K562 (cell line): Measurements from ENCODE around the gene C4orf51. TPM values are rescaled to one million over a fixed set of nuclear protein-coding genes. Genes with fewer than 3 reads are reported as not detected.

Experiments
- ATAC-seq: fragments of 200-7000 bp; cut with Tn5 transposase; 3 replicates; pipeline ENCODE4 v1.9.1; 2020; ENCODE audit warnings: moderate library complexity
- BruUV-seq: library from RNA; stranded (reverse); fragments of 400-500 nt; replicated peaks from 2 replicates; lab custom pipeline; 2021; lab: Mats Ljungman, UMichigan
- CTCF ChIA-PET: fragments of 300-600 bp; formaldehyde crosslinking; extraction: SDS; loops from one replicate; lab custom pipeline; 2021; ENCODE audit warnings: low intra/inter-chr PET ratio; lab: Yijun Ruan, JAX
- POLR2A ChIA-PET: fragments of 300-600, 350-650 bp; sonication (Branson Sonifier 250); formaldehyde crosslinking; extraction: SDS; loops from one replicate; lab custom pipeline; 2021; ENCODE audit warnings: antibody characterized with exemption, inconsistent platforms; lab: Yijun Ruan, JAX
- DNase-seq, 4 experiments: peaks; one replicate each; pipeline versions ENCODE4 v3.0.0 to v3.0.0-alpha.2; 2011 to 2018; ENCODE audit warnings: low spot score in 3 of 4, mixed read lengths in 3 of 4; ENCODE audit errors: extremely low read depth in 1 of 4
- FAIRE-seq: peaks from 2 replicates; lab custom pipeline; 2011; peaks lifted over from hg19 to GRCh38; lab: Jason Lieb, UNC
- H2AFZ ChIP-seq: 2 replicates; pipeline ENCODE4 v1.6.0; 2011; ENCODE audit warnings: low read depth, low read length, control low read depth, inconsistent platforms
- H3K27ac ChIP-seq: fragments of 200-600 bp; 3 replicates; pipeline ENCODE4 v1.8.0; 2011; ENCODE audit warnings: low read depth, mild to moderate bottlenecking, control low read depth, inconsistent platforms, low read length, moderate library complexity, mixed read lengths; ENCODE audit errors: extremely low read depth
- H3K27me3 ChIP-seq, 2 experiments: fragments of 300-600 bp in 1 of 2; 2 replicates in 1 of 2; 3 replicates in 1 of 2; pipeline versions ENCODE4 v1.6.0 to v1.8.0; 2011; ENCODE audit warnings: inconsistent platforms in 2 of 2, low read length in 2 of 2, mild to moderate bottlenecking in 1 of 2, mixed read lengths in 1 of 2, moderate library complexity in 1 of 2; ENCODE audit not compliant: control insufficient read depth in 2 of 2, insufficient read depth in 2 of 2
- H3K36me3 ChIP-seq: fragments of 300-600 bp; 3 replicates; pipeline ENCODE4 v1.8.0; 2011; ENCODE audit warnings: mild to moderate bottlenecking, low read length, inconsistent platforms; ENCODE audit not compliant: control insufficient read depth, insufficient read depth
- H3K4me1 ChIP-seq, 2 experiments: fragments of 200-600 bp in 1 of 2; replicated peaks in 1 of 2; 2 replicates in 1 of 2; 3 replicates in 1 of 2; pipeline versions ENCODE4 v1.5.1 to v1.8.0; 2011; ENCODE audit warnings: inconsistent platforms in 2 of 2, low read length in 2 of 2, mild to moderate bottlenecking in 1 of 2, mixed read lengths in 1 of 2, moderate library complexity in 1 of 2; ENCODE audit not compliant: control insufficient read depth in 2 of 2, insufficient read depth in 2 of 2
- H3K4me2 ChIP-seq: 2 replicates; pipeline ENCODE4 v1.6.1; 2011; ENCODE audit warnings: low read length, control low read depth, inconsistent platforms, mixed read lengths; ENCODE audit not compliant: insufficient read depth
- H3K4me3 ChIP-seq: fragments of 200-600 bp; sonication (generic), shearing (Covaris generic); 2 replicates; pipeline ENCODE4 v1.5.1; 2016; ENCODE audit warnings: control low read depth, inconsistent platforms
- H3K79me2 ChIP-seq: fragments of 200-600 bp; 3 replicates; pipeline ENCODE4 v1.8.0; 2011; ENCODE audit warnings: low read length, inconsistent platforms; ENCODE audit not compliant: control insufficient read depth, insufficient read depth
- H3K9ac ChIP-seq, 2 experiments: 2 replicates each; pipeline versions ENCODE4 v1.6.0 to v1.6.1; 2011; ENCODE audit warnings: low read depth in 2 of 2, low read length in 2 of 2, control low read depth in 1 of 2, inconsistent platforms in 1 of 2, mild to moderate bottlenecking in 1 of 2, mixed read lengths in 1 of 2; ENCODE audit not compliant: insufficient read depth in 1 of 2
- H3K9me1 ChIP-seq: one replicate; pipeline ENCODE4 v1.6.0; 2011; ENCODE audit warnings: inconsistent platforms, mild to moderate bottlenecking, low read length, moderate library complexity; ENCODE audit not compliant: control insufficient read depth, insufficient read depth
- H3K9me3 ChIP-seq: replicated peaks from 2 replicates; pipeline ENCODE4 v1.5.1; 2011; ENCODE audit warnings: low read depth, low read length, inconsistent platforms; ENCODE audit not compliant: control insufficient read depth, insufficient read depth
- H4K20me1 ChIP-seq: replicated peaks from 2 replicates; pipeline ENCODE4 v1.6.1; 2011; ENCODE audit warnings: low read length, inconsistent platforms, mixed read lengths; ENCODE audit not compliant: control insufficient read depth, insufficient read depth
- CBX2 ChIP-seq: fragments of 200-600 bp; sonication (generic); IDR thresholded peaks from one replicate; pipeline ENCODE4 v1.6.1; 2012; ENCODE audit warnings: mild to moderate bottlenecking, low read length, inconsistent platforms; ENCODE audit not compliant: insufficient read depth, poor library complexity, severe bottlenecking
- E2F3 ChIP-seq: fragments of 250-450 bp; sonication (Bioruptor Pico); IDR thresholded peaks from 2 replicates; pipeline ENCODE4 v1.4.0; 2020; ENCODE audit warnings: mild to moderate bottlenecking
- GABPA ChIP-seq: fragments of 200-800 bp; sonication (Bioruptor generic); conservative IDR thresholded peaks from 2 replicates; pipeline ENCODE4 v1.6.1; 2016; ENCODE audit warnings: low read depth, missing genetic modification characterization, missing compliant biosample characterization
- GABPB2 ChIP-seq: fragments of 250-450 bp; sonication (Bioruptor Pico); conservative IDR thresholded peaks from 2 replicates; pipeline ENCODE4 v1.5.1; 2021; ENCODE audit warnings: mild to moderate bottlenecking
- HBP1 ChIP-seq: fragments of 450-650 bp; formaldehyde crosslinking; IDR thresholded peaks from 2 replicates; pipeline ENCODE4 v1.4.0; 2022; ENCODE audit warnings: missing genetic modification characterization
- HDGF ChIP-seq: fragments of 450-650 bp; IDR thresholded peaks from 2 replicates; pipeline ENCODE4 v1.6.1; 2016
- IRF2 ChIP-seq: sonication (generic); formaldehyde crosslinking; IDR thresholded peaks from 2 replicates; pipeline ENCODE4 v1.8.1; 2022; ENCODE audit warnings: mild to moderate bottlenecking, missing genetic modification reagents
- LEF1 ChIP-seq: fragments of 450-650 bp; IDR thresholded peaks from 2 replicates; pipeline ENCODE4 v1.6.1; 2016; ENCODE audit warnings: mild to moderate bottlenecking
- MCM7 ChIP-seq, 2 experiments: fragments of 450-650 bp; IDR thresholded peaks; 2 replicates each; pipeline ENCODE4 v1.6.1; 2016 to 2018
- MEF2D ChIP-seq: conservative IDR thresholded peaks from 2 replicates; pipeline ENCODE4 v1.6.1; 2016; ENCODE audit warnings: low read depth, missing genetic modification characterization, missing compliant biosample characterization
- NCOR1 ChIP-seq: fragments of 450-650 bp; IDR thresholded peaks from 2 replicates; pipeline ENCODE4 v1.6.1; 2016; ENCODE audit warnings: mild to moderate bottlenecking, moderate library complexity
- NFIX ChIP-seq: fragments of 250-450 bp; sonication (Bioruptor Pico); IDR thresholded peaks from 2 replicates; pipeline ENCODE4 v1.4.0; 2020; ENCODE audit warnings: low read depth, mild to moderate bottlenecking, moderate library complexity
- SUPT5H ChIP-seq: fragments of 450-650 bp; IDR thresholded peaks from 2 replicates; pipeline ENCODE4 v1.6.1; 2016
- THRAP3 ChIP-seq: fragments of 450-650 bp; IDR thresholded peaks from 2 replicates; pipeline ENCODE4 v1.6.1; 2016; ENCODE audit warnings: mild to moderate bottlenecking, inconsistent platforms, borderline replicate concordance
- ZNF449 ChIP-seq: fragments of 250-450 bp; sonication (Bioruptor Pico); IDR thresholded peaks from 2 replicates; pipeline ENCODE4 v1.8.0; 2022; ENCODE audit warnings: moderate library complexity, mild to moderate bottlenecking, inconsistent platforms
- whole genome bisulfite sequencing: fragments of 100-300 bp; shearing (Covaris generic); methylation state at CpG from one replicate; pipeline ENCODE4 v1.1.6; 2016; ENCODE audit warnings: low coverage, mixed read lengths; ENCODE audit not compliant: insufficient coverage; ENCODE audit errors: missing lambda C conversion rate; 5-methylcytosine and 5-hydroxymethylcytosine counted together
- in situ Hi-C: fragments of 300-500 bp; cut with MboI; formaldehyde crosslinking; loops from 4 replicates; pipeline ENCODE4 v1.15.0; 2018; ENCODE audit warnings: inconsistent platforms, mixed read lengths
- intact Hi-C: fragments of 100-400 bp; cut with micrococcal nuclease; formaldehyde crosslinking; loops from 2 replicates; pipeline ENCODE4 v1.14.2; 2022
- polyA plus RNA-seq, 8 experiments: library from polyadenylated mRNA; depleted of rRNA in 4 of 8; stranded (reverse) in 5 of 8; unstranded in 3 of 8; fragments of >200 nt; fragmentation: Nextera tagmentation in 2 of 8; fragmentation: Illumina TruSeq in 1 of 8; extraction: Ambion mirVana in 2 of 8; extraction: Trizol in 1 of 8; gene quantifications; 2 replicates each; pipeline versions ENCODE4 v1.2.1 to v1.2.3, GENCODE V29; 2011 to 2014; ENCODE audit warnings: inconsistent platforms in 1 of 8, missing spikeins in 1 of 8
- total RNA-seq, 7 experiments: library from RNA; depleted of rRNA in 6 of 7; stranded (reverse); fragments of >200 nt in 6 of 7; fragmentation: Illumina TruSeq in 2 of 7; extraction: Trizol in 2 of 7; gene quantifications; 2 replicates each; pipeline versions ENCODE4 v1.2.1 to v1.2.3, GENCODE V29; 2011 to 2021; ENCODE audit warnings: low replicate concordance in 1 of 7

Gene C4orf51
- total and polyA plus RNA-seq, 9 of the 15 experiments (the other 6 are each of a cell fraction or from before 2014, with no cell fraction given): not detected

GRCh38 chr4:145719752-145720624 lies 40.0 kb downstream of the C4orf51 start:
- no peak overlapping the region for H3K9ac ChIP-seq
- H3K27ac ChIP-seq: no peak overlapping the region
- H4K20me1 ChIP-seq: no peaks in the 10 kb centered on the region; the same call in 1 of the 2 replicates
- intact Hi-C loops (no loop called here), in situ Hi-C loops (no loop called here)
- no peaks in the 10 kb centered on the region for H3K36me3 ChIP-seq
- H2AFZ ChIP-seq: no peak overlapping the region
- FAIRE-seq (no peak), ATAC-seq (no peak), DNase-seq (no peak)
- POLR2A ChIA-PET: no interaction called here
- TF ChIP-seq GABPB2 (CRISPR knock-in tag): no peak
- no peak for TF ChIP-seq CBX2
- WGBS: 2% methylated on average over 10 of the region's 10 CpGs
- H3K27me3 ChIP-seq: no peaks in the 10 kb centered on the region; a peak in 1 of 5 replicates
- BruUV-seq: no TSS peak
- H3K4me3 ChIP-seq: no peak overlapping the region
- H3K4me1 ChIP-seq: no peaks in the 10 kb centered on the region
- H3K79me2 ChIP-seq: no peaks in the 10 kb centered on the region
- no peaks in the 10 kb centered on the region for H3K9me3 ChIP-seq
- no peaks in the 10 kb centered on the region for H3K9me1 ChIP-seq
- CTCF ChIA-PET: no interaction called here
- no peak overlapping the region for H3K4me2 ChIP-seq

GRCh38 chr4:145720656-145721055 lies 40.7 kb downstream of the C4orf51 start:
- no peak overlapping the region for H3K9ac ChIP-seq
- no peak overlapping the region for H3K27ac ChIP-seq
- intact Hi-C loops (no loop called here), in situ Hi-C loops (no loop called here)
- DNase-seq: no peak
- no peaks in the 10 kb centered on the region; the same call in 1 of the 2 replicates for H4K20me1 ChIP-seq
- no peaks in the 10 kb centered on the region for H3K9me3 ChIP-seq
- 5% methylated on average over 3 of the region's 3 CpGs for WGBS
- no peak overlapping the region for H2AFZ ChIP-seq
- H3K4me1 ChIP-seq: no peaks in the 10 kb centered on the region
- no peaks in the 10 kb centered on the region; a peak in 1 of 5 replicates for H3K27me3 ChIP-seq
- no peak overlapping the region for H3K4me2 ChIP-seq
- no peak overlapping the region for H3K4me3 ChIP-seq
- no peaks in the 10 kb centered on the region for H3K79me2 ChIP-seq
- BruUV-seq: no TSS peak
- CTCF ChIA-PET: no interaction called here
- no peak for ATAC-seq
- no peaks in the 10 kb centered on the region for H3K9me1 ChIP-seq
- no peak for FAIRE-seq
- no peaks in the 10 kb centered on the region for H3K36me3 ChIP-seq
- POLR2A ChIA-PET: no interaction called here
- TF ChIP-seq MCM7 (IDR thresholded peaks at IDR 0.05) (no peak), HDGF (no peak), E2F3 (CRISPR knock-in tag) (no peak), NFIX (CRISPR knock-in tag) (no peak), LEF1 (no peak), IRF2 (CRISPR knock-in tag) (no peak), HBP1 (CRISPR knock-in tag) (no peak), GABPA (no peak), THRAP3 (no peak), SUPT5H (no peak), ZNF449 (no peak), MEF2D (tag) (no peak), NCOR1 (no peak)
